ENCODE results near the gene CHAF1B.

Gene CHAF1B

DNA sequence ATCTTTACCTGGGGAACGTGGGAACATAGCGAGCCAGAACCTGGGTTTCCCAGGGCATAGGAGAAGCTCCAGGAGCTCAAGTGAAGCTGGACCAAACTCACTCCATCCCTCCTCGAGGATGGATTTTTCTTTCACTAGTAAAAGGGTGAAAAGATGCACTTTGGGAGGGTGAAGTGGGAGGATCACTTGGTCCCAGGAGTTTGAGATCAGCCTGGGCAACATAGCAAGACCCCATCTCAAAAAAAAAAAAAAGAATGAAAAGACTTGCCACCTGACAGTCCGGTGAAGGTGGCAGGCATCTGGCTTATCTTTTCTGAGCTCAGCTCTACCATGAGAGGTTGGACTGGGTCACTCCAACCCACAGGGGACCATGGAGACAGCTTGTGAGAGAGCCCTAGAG is 42.3 kb downstream of the CHAF1B start:
- no peak for DNase-seq (ENCODE audit: low read depth in 2 of 2)

DNA sequence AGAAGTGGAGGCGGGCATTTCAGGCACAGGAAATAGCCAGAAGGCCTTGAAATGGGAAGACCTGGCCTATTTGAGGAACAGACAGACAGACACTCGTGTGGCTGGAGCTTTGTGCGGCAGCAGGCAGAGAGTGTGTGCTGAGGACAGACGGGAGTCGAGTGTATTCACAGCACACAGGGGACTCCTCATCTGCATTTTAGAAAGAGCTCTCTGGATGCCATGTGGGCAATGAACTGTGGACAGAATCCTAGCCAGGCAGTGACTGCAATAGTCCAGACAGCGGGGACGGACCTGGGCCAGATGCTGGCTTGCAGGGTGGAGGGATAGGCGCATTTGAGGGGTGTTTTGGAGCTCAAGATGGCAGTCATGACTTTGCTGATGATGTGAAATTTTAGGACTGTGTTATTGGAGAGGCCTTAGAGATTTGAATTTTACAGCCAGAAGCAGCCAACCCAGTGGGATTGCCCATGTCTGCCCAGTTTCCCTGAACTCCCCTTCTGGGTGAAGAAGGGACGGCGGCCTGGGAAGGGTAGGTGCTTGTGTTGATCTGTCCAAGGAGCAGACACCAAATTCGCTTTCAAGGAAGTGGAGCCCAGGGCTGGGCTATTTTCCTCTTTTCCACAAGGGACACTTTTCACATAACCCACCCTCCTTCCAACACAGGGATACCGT is 43.7 kb downstream of the CHAF1B start:
- DNase-seq (ENCODE audit: low read depth in 2 of 2), result no peak

DNA sequence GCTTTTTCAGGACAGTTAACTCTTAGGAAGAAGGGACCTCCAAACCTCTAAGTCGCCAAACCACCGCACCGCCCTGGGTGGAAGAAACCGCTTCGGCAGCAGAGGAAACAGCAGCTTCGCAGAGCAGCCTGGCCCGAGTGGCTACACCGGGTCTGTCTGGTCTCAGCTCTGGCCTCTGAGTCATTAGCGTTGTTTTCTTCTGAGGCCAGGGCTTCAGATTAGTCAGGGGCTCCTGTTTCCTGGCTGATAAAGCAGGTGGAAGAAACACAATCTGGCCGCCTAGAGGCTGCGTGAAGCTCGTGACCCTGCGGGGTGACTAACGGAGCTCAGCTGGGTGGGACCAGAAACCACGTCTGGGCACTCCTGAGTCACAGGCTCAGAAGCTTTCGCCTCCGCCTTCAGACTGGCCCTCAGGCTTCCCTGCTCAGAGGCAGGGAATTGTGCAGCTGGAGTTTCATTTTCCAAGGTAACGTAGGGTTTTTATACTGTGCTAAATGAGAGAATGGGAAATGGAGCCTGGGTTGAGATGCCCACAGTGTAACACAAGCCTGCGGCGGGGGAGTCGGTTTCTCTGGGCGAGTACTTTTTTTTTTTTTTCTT is 44.9 kb downstream of the CHAF1B start:
- DNase-seq (ENCODE audit: low read depth in 2 of 2), result peak; percentile 55 to 63

DNA sequence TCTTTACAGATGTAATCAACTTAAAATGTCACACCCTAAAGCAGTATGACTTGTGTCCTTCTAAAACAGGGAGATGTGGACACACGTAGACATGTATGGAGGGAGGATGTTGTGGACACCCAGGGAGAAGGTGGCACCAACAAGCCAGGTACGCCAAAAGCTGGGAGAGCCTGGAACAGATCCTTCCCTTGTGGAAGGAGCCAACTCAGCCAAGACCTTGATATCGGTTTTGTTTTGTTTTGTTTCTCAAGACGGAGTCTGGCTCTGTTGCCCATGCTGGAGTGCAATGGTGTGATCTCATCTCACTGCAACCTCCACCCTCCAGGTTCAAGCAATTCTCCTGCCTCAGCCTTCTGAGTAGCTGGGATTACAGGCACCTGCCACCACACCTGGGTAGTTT is 45.6 kb downstream of the CHAF1B start:
- no peak for DNase-seq (ENCODE audit: low read depth in 2 of 2)

DNA sequence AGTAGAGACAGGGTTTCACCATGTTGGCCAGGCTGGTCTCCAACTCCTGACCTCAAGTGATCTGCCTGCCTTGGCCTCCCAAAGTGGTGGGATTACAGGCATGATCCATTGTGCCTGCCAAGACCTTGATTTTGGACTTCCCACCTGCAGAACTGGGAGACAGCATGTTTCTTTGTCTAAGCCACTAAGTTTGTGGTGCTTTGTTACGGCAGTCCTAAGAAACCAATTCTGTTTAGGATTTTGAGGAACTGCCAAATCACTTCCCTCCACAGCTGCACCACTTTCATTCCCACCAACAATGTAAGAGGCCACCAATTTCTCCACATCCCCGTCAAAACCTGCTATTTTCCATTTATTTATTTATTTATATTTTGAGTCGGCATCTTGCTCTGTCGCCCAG is 46.1 kb downstream of the CHAF1B start:
- no peak for DNase-seq (ENCODE audit: low read depth in 2 of 2)

DNA sequence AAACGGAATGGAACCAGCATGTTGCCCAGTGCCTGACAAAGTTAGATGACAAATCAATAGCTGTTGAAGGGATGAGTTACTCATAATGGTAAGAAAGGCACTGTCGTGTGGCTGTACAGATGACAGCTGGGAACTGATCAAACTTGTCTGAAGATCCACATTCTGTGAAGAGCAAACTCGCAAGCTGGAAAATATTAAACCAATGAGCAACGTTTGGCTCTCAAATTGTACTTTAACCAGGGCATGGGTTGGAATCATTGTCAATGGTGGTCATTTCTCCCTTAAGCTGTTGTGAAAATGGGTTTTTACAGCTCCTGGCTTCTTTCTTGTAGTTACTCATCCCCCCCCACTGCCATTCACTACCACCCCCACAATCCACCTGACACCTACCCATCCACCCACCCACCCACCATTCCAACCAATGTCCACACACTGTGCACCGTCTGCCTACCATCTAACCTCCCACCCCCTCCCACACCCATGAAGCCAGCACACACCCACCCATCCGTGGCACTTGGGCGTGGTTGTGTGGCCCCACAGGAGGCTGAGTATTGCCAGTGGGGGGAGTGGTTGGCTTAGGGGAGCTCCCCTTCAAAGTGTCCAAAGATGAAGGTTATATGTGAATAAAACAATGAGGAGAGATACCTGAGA is 48.0 kb downstream of the CHAF1B start:
- no peak for DNase-seq (ENCODE audit: low read depth in 2 of 2)

DNA sequence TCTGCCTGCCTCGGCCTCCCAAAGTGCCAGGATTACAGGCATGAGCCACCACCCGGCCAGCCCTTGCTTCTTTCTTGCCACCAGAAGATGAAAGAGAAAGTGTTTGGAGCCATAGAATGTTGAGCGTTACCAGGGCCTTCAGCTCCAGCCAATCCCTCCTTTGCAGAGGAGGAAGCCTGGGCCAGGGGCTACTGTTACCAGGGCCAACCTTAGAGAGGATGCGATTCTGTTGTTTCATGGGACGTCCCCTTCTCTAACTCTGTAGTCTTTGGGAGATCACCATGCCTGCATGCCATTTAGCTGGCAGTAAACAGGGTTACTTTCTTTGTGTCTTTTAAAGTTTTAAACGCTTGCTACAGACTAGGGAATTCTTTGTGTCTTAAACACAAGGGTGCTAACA is 49.0 kb downstream of the CHAF1B start:
- no peak for DNase-seq (ENCODE audit: low read depth in 2 of 2)

DNA sequence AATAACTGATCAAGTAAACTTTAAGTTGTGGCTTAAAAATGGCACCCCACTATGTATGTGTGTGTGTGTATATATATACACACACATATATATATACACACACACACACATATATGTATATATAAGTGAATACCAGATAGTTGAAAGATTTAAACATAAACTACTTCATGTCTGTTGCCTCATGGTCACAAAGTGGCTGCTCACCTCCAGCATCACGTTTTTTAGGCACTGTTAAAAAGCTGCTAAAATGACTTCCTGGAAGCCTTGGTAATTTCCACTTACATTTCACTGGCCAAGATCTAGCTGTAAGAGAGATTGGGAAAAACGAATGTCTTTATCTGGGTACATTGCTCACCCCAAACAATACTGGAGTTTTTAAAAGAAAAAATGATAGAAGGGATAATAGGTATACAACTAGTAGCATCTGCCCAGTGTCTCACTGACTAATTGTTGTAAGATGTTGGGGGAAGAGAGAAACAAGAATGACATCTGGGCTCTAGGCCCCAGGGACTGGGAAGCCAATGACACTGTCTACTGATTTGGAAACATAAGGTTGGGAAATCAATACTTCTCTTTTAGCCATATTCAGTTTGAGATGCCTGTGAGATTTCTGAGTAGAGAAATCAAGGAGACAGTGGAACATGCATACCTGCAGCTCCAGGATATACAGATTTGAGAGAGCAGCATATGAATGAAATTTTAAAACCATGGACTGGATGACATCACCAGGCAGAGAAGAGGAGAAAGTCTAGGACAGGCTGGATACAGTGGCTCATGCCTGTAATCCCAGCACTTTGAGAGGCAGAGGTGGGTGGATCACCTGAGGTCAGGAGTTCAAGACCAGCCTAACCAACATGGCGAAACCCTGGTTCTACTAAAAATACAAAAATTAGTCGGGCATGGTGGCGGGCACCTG is 51.9 kb downstream of the CHAF1B start:
- no peak for DNase-seq (ENCODE audit: low read depth in 2 of 2)

DNA sequence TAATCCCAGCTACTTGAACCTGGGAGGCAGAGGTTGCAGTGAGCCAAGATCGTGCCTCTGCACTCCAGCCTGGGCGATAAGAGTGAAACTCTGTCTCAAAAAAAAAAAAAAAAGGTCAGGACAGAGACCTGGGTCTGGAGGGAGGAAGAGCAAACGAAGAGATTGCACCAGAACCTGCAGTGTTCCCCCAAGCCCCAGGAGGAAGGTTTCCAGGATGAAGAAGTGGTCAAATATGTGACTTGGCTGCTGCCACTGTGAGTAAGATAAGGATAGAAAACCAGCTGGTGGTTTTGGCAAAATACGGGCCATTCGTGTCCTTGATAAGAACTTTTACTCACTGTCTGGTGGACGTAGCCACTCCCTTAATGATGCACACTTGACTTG is 52.5 kb downstream of the CHAF1B start:
- DNase-seq (ENCODE audit: low read depth in 2 of 2), result no peak

DNA sequence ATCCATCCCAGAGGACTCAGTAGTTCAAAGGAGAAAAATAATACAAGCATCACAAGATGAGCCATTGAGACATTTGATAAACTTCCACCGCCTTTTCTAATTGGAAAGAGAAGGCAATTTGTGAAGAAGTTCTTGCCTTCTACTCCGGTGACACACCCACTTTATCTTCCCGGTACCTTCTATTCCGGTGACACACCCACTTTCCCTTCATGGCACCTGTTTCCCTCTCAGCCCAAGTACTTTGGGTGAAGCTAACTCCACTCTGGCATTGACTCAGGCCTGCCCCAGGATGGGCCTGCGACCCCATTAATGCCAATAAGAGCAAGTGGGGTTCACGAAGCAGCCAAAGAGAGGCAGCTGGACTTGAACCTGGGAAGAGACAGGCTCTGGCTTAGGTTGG is 56.5 kb downstream of the CHAF1B start:
- no peak for DNase-seq (ENCODE audit: low read depth in 2 of 2)

DNA sequence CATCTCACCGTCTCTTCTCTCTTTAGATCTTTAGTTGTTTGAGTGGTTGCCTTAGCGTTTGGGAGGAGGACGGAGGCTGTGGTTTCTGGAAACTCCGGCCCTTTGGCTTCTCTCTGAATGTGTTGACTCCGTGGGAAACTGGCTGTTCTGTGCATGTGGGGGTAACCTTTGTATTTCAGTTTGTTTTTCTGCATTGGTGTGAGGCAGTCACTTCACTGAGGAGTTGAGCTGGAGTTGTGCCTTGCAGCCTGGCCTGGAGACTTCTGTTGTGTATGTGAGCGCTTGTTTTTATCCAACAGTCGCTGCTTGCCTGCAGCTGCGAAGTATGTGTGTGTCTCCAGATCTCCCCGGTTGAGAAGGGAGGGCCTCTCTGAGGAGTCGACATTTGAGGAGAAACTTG is 61.1 kb downstream of the CHAF1B start:
- DNase-seq (ENCODE audit: low read depth in 2 of 2), result no peak

DNA sequence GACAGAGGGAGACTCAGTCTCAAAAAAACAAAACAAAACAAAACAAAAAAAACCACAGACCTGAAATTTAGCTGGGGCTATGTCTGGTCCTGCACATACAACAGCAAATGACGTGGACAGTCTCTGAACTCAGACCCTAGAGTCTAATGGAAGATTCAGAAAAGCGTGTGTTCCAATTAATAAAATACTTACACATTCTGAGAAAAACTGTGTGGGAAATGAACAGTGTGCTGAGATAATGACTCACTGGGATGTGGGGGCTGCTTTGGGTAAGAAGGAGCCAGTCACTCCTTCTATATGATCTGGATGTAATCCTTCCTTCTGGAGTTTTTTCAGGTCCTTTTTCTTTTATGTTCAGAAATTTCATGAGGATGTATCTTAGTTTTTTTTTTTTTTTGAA is 65.3 kb downstream of the CHAF1B start:
- DNase-seq (ENCODE audit: low read depth in 2 of 2), result no peak

DNA sequence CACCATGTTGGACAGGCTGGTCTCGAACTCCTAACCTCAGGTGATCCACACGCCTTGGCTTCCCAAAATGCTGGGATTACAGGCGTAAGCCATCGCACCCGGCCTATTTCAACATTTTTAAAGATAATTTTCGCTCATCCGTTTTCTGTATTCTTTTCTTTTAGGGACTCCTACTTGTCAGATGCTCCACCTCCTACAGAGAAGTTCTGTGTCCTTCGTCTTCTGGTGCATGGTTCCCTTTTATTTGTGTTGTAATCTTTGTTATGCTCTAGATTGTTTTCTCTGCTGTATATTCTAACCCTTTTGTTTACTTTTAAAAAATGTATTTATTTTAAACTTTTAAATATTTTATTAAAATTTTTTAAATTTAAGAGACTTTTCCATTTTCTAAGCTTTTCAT is 66.3 kb downstream of the CHAF1B start:
- DNase-seq (ENCODE audit: low read depth in 2 of 2), result no peak

DNA sequence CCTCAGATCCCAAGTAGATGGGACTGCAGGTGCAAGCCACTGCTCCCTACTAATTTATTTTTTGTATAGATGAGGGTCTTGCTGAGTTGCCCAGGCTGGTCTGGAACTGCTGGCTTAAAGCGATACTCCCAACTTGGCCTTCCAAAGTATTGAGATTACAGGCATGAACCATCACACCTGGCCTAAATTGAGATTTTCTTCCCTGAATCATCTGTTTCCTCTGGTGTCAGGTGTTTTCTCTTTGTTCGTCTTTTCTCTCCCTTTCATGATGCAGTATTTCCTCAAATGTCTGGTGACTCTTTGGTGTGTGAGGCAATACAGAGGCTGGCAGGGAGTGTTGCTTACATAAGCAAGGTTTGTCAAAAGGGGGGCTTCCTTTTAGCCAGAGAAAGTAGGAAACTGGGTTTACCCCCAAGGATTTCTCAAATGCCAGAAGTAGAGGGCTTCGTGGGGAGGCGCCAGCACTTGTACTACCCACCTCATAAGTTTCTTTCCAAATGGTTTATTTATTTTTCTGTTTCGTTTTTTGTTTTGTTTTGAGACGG is 67.2 kb downstream of the CHAF1B start:
- DNase-seq (ENCODE audit: low read depth in 2 of 2), result no peak

DNA sequence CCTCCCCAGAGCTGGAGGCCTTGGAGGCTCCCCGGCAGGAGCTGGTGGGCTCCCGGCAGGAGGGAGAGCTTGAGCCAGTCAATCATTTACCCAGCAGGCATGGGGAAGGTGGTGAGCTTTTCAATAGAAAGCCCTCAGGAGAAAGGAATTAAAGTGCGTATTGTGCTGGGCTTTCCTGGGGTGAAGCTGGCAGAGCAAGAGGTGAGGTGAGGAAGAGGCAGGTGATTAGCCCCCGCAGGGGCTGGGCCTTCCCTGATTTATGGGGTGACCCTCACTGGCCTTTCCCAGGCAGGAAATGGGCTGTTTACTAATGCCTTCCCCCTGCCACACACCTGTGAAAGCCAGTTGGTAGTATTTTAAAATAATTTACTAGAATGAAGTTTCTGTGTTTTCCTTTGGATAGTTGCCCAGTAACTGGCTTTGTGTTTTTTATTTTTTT is 68.9 kb downstream of the CHAF1B start:
- DNase-seq (ENCODE audit: low read depth in 2 of 2), result no peak

DNA sequence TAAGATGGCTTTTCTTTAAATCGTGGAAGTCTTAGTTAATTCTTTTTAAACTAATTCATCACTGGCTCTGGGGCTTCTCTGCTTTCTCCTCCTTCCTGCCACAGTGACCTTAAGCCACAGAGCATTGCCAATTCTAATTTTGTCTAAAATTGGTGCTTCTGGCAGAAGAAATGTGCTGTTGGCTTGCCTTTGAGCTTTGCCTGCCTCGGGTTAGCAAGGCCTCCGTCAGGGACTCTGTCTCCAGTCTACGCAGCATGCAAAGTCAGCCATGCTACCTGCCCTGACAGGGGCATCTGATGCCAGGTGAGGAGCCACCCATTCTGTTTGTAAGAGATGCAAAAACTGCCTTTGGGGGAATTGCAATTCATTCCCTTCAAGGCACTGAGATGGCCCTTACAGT is 69.5 kb downstream of the CHAF1B start:
- no peak for DNase-seq (ENCODE audit: low read depth in 2 of 2)

DNA sequence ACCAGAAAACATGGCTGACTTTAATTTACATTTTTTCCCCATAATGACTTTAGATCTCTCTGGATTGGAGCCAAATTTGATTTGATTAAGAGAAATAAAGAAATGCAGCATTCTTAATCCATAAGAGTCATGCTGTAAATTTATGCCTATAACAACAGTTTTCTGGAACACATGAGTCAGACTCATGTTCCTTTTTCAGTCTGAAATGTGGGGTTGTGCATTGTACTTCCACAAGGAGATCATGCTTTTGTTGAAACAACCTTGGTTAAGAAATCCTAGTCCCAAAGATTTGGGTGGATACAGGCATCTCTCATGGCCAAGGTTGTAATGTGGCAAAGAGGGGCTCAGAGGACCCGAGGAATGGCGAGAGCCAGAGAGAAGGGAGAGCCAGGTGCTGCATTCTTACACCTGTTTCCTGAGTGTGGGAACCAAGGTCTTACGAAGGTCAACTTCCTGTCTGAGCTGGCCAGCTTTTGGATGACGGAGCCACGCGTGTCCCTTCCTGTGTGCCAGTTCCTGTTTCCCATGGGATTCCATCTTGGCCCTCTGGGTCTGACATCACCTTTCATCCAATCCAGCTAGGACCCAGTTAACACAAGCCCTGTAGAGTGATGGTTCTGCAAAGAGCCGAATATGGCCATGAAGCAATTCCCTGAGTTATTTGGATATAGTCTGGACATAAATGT is 71.7 kb downstream of the CHAF1B start:
- DNase-seq (ENCODE audit: low read depth in 2 of 2), result no peak

DNA sequence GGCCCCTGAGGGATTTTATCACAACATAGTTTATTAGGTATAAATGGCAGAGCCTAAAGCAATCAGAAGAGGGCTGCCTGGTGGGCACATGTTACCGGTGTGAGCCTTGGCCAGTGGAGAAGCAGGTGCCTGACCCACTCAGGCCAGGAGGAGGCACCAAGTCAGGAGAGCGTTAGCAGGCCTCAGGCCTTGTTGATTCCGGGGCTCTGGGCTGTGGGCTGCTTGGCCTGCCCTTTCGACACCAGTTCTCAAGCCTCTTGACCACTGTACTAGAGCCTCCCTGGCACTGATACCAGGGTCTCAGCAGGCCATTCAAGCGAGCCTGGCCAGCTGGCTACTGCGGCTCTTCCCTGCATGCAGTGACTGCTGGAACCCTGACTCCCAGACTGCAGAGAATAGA is 73.9 kb downstream of the CHAF1B start:
- DNase-seq (ENCODE audit: low read depth in 2 of 2), result no peak

DNA sequence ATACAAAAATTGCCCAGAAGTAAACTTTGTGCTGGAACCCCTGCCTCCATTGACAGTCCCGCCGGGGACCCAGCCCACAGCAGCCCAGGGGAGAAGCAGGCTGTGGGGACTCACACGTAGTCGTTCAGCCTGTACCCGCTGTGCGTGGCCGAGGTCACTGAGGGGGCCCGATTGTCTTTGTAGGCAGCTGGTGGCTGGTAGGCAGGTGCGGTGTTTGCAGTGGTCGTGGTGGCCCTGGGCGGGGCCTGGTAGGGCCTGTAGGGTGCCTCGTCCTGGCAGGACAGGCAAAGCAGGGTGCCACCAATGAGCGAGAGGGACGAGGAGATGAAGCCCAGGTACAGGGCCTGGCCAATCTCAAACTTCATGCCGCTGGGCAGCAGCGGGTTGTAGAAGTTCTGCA is 75.7 kb downstream of the CHAF1B start:
- no peak for DNase-seq (ENCODE audit: low read depth in 2 of 2)

DNA sequence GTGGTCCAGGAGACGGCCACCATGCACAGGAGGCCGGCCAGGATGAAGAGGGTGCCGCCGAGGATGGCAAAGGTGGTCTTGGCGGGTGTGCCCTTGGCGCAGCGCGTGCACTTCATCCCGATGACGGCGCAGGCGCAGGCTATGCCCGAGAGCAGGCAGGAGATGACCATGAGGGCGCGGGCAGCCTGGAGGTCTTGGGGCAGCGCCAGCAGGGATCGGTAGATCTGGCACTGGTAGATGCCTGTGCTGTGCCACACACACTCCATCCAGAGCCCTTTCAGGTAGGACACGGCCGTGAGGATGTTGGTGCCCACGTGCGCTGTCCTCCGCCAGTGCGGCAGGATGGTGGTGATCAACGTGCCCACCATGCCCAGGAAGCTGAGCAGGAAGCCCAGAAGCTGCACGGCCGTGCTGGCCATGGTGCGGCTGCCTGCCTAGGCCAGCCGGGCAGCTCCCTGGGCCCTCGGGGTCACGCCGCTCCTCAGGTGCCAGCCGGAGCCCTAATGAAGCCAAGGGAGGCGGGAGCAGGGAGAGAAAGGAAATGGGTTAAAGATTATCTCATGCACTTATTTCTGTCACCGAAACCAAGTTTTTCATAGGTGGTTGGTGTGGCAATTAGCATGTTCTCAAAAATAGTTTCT is 76.2 kb downstream of the CHAF1B start:
- no peak for DNase-seq (ENCODE audit: low read depth in 2 of 2)

DNA sequence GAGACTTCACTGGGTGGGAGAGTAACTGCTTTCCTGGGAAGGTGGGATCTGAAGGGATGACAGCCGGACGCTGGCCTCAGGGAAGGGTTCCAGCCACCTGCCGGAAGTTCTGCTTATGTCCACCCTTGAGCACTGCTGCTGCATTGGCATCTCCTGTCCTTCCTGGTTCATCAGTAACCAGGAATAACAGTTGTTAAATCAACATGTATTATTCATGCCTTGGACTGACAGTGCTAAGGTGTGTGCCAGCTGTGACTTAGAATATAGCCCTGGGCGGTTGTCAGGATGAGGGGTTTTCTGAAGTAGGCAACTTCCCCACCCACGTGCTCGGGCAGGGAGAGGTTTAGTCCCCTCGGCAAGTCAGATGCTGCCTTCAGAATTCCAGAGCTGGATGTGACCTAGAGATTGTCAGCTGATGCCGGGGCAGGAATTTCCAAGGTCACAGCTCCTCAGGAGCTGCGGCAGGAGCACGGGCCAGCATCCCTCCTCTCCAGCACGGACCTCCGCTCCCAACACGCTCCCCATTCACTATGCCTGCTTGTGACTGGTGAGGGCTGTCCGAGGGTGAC is 76.8 kb downstream of the CHAF1B start:
- no peak for DNase-seq (ENCODE audit: low read depth in 2 of 2)
